ENCODE data around the gene HMGCS1.

DNA sequence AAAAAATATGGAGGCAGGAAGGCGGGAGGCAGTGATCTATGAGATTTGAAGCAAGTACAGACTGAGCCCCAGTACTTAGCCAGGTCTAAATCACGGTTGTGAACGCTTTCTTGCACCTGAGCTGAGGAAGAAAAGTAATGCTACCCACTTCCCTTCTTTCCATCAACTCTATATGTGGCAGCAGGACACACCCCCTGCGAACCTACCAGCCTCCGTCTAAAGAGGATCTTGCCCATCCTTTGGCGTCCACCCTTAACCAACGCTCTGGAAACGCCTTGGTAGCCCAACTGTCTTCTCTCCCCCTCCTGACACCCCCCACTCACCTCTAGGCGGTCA lies 545 bp downstream of the HMGCS1 start:
- TF ChIP-seq, protein P1, sequence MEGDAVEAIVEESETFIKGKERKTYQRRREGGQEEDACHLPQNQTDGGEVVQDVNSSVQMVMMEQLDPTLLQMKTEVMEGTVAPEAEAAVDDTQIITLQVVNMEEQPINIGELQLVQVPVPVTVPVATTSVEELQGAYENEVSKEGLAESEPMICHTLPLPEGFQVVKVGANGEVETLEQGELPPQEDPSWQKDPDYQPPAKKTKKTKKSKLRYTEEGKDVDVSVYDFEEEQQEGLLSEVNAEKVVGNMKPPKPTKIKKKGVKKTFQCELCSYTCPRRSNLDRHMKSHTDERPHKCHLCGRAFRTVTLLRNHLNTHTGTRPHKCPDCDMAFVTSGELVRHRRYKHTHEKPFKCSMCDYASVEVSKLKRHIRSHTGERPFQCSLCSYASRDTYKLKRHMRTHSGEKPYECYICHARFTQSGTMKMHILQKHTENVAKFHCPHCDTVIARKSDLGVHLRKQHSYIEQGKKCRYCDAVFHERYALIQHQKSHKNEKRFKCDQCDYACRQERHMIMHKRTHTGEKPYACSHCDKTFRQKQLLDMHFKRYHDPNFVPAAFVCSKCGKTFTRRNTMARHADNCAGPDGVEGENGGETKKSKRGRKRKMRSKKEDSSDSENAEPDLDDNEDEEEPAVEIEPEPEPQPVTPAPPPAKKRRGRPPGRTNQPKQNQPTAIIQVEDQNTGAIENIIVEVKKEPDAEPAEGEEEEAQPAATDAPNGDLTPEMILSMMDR (IDR thresholded peaks at IDR 0.05; ENCODE audit: insufficient read depth, low read depth, low read length): no peak
- no peak for TF ChIP-seq EZH2 (IDR thresholded peaks at IDR 0.05; ENCODE audit: insufficient read depth, low read length)

Measured in astrocyte (in vitro differentiated cells and primary cell).